Activated CD8-positive, alpha-beta memory T cell treated with anti-CD3 and anti-CD28 coated beads for 24 hours (primary cell): ENCODE results near the gene STXBP6.

Source experiments
- DNase-seq: peaks from one replicate; pipeline ENCODE4 v3.0.0-alpha.2; 2020

Gene STXBP6

GRCh38 chr14:25050269-25051150, 563 bp upstream of the STXBP6 start:
- DNase-seq = no peak

GRCh38 chr14:25049093-25049567, 817 bp downstream of the STXBP6 start:
- DNase-seq = no peak

GRCh38 chr14:25048170-25049016, 1.6 kb downstream of the STXBP6 start:
- no peak for DNase-seq

GRCh38 chr14:25046301-25046943, 3.5 kb downstream of the STXBP6 start:
- DNase-seq = no peak

- no peak for DNase-seq
These were observed 5.7 kb downstream of the STXBP6 start for GRCh38 chr14:25044106-25044698.

- no peak for DNase-seq
These were observed 7.3 kb downstream of the STXBP6 start for GRCh38 chr14:25042362-25043299.

GRCh38 chr14:25041898-25042297, 8.0 kb downstream of the STXBP6 start:
- no peak for DNase-seq

GRCh38 chr14:25041484-25041883, 8.5 kb downstream of the STXBP6 start:
- no peak for DNase-seq

GRCh38 chr14:25039933-25040332, 10.0 kb downstream of the STXBP6 start:
- DNase-seq = no peak

GRCh38 chr14:25038044-25038668, 11.8 kb downstream of the STXBP6 start:
- DNase-seq = no peak

- DNase-seq = no peak
These were observed 12.9 kb downstream of the STXBP6 start for GRCh38 chr14:25037032-25037431.

GRCh38 chr14:25034803-25035681, 14.9 kb downstream of the STXBP6 start:
- no peak for DNase-seq

GRCh38 chr14:25033358-25033757, 16.6 kb downstream of the STXBP6 start:
- no peak for DNase-seq

GRCh38 chr14:25032092-25032784, 17.7 kb downstream of the STXBP6 start:
- no peak for DNase-seq

GRCh38 chr14:25026476-25027137, 23.3 kb downstream of the STXBP6 start:
- no peak for DNase-seq

- no peak for DNase-seq
These were observed 30.1 kb downstream of the STXBP6 start for GRCh38 chr14:25019892-25020291.

GRCh38 chr14:25017562-25017961, 32.4 kb downstream of the STXBP6 start:
- no peak for DNase-seq

GRCh38 chr14:25015761-25016160, 34.2 kb downstream of the STXBP6 start:
- DNase-seq = no peak

GRCh38 chr14:25014440-25014839, 35.5 kb downstream of the STXBP6 start:
- no peak for DNase-seq
